Keratinocyte (primary cell): ENCODE results near the gene TAS2R46.

ENCODE experiments used
- CTCF ChIP-seq, 3 experiments: IDR thresholded peaks in 1 of 3; conservative IDR thresholded peaks in 1 of 3; optimal IDR thresholded peaks in 1 of 3; 2 replicates in 2 of 3; 3 replicates in 1 of 3; pipeline versions ENCODE3 to v1.5.1; 2011; ENCODE audit warnings: low read length in 3 of 3, mild to moderate bottlenecking in 3 of 3, moderate library complexity in 2 of 3, control low read depth in 1 of 3, inconsistent platforms in 1 of 3; ENCODE audit not compliant: insufficient read depth in 2 of 3; ENCODE audit errors: extremely low read depth in 1 of 3
- EZH2 ChIP-seq: IDR thresholded peaks from one replicate; pipeline ENCODE4 v1.6.1; 2012; ENCODE audit warnings: inconsistent platforms, mild to moderate bottlenecking, low read length, moderate library complexity

GRCh38 chr12:11059784-11060183, 2.3 kb downstream of the TAS2R46 start:
- TF ChIP-seq CTCF (optimal IDR thresholded peaks at IDR 0.05 in 1 of 3, IDR thresholded peaks at IDR 0.05 in 1 of 3, conservative IDR thresholded peaks at IDR 0.05 in 1 of 3; ENCODE audit: extremely low read depth in 1 of 3, insufficient read depth in 2 of 3, low read length in 3 of 3) (no peak), EZH2 (no peak)
